Panc1 (cell line): ENCODE data around the gene LINGO3. TPM values are rescaled to one million over a fixed set of nuclear protein-coding genes. Genes with fewer than 3 reads are reported as not detected.

Experiments
- ATAC-seq: fragments of 200-7000 bp; cut with Tn5 transposase; 2 replicates; pipeline ENCODE4 v1.9.1; 2020; ENCODE audit warnings: mild to moderate bottlenecking, moderate library complexity
- BruUV-seq: library from RNA; stranded (reverse); fragments of 400-500 nt; replicated peaks from 2 replicates; lab custom pipeline; 2021; lab: Mats Ljungman, UMichigan
- CTCF ChIA-PET: fragments of 300-600 bp; sonication (Branson Sonifier 250); formaldehyde crosslinking; loops from one replicate; lab custom pipeline; 2022; ENCODE audit warnings: antibody characterized with exemption; lab: Charles Lee
- POLR2A ChIA-PET: fragments of 300-600 bp; sonication (Branson Sonifier 250); formaldehyde crosslinking; loops from one replicate; lab custom pipeline; 2022; ENCODE audit warnings: antibody characterized with exemption; lab: Charles Lee
- DNase-seq: peaks from one replicate; pipeline ENCODE4 v3.0.0-alpha.2; 2010; ENCODE audit warnings: low read depth, low spot score
- H3K27ac ChIP-seq: 2 replicates; pipeline ENCODE4 v1.5.1; 2011; ENCODE audit warnings: mild to moderate bottlenecking, low read length, inconsistent platforms
- H3K27me3 ChIP-seq: fragments of 200-500 bp; sonication (Bioruptor generic); 2 replicates; pipeline ENCODE4 v1.6.0; 2014; ENCODE audit warnings: low read length, inconsistent platforms; ENCODE audit not compliant: control insufficient read depth, insufficient read depth
- H3K36me3 ChIP-seq: fragments of 200-500 bp; sonication (Bioruptor generic); 2 replicates; pipeline ENCODE4 v1.5.1; 2014; ENCODE audit warnings: inconsistent platforms, mild to moderate bottlenecking, low read length, moderate library complexity; ENCODE audit not compliant: control insufficient read depth, insufficient read depth
- H3K4me1 ChIP-seq: 2 replicates; pipeline ENCODE4 v1.5.1; 2011; ENCODE audit warnings: inconsistent platforms, mild to moderate bottlenecking, low read length, moderate library complexity; ENCODE audit not compliant: control insufficient read depth, insufficient read depth
- H3K4me3 ChIP-seq, 2 experiments: 2 replicates each; pipeline ENCODE4 v1.5.1; 2011 to 2012; ENCODE audit warnings: low read depth in 2 of 2, low read length in 2 of 2, mild to moderate bottlenecking in 2 of 2, inconsistent platforms in 1 of 2, moderate library complexity in 1 of 2
- H3K9me3 ChIP-seq: fragments of 200-500 bp; sonication (Bioruptor generic); 2 replicates; pipeline ENCODE4 v1.5.1; 2014; ENCODE audit warnings: low read depth, mild to moderate bottlenecking, inconsistent platforms, low read length, moderate library complexity; ENCODE audit not compliant: control insufficient read depth, insufficient read depth
- CTCF ChIP-seq: fragments of 450-650 bp; IDR thresholded peaks from 2 replicates; pipeline ENCODE4 v1.5.1; 2017; ENCODE audit warnings: mild to moderate bottlenecking
- POLR2AphosphoS5 ChIP-seq: IDR thresholded peaks from 2 replicates; pipeline ENCODE4 v1.6.1; 2012; ENCODE audit warnings: mild to moderate bottlenecking, low read depth, low read length, moderate library complexity
- REST ChIP-seq, 2 experiments: IDR thresholded peaks; 2 replicates each; pipeline ENCODE4 v1.6.1; 2011 to 2012; ENCODE audit warnings: low read depth in 2 of 2, control low read depth in 1 of 2, low read length in 1 of 2, mild to moderate bottlenecking in 1 of 2, moderate library complexity in 1 of 2; ENCODE audit not compliant: insufficient read depth in 1 of 2
- SIN3A ChIP-seq: IDR thresholded peaks from 2 replicates; pipeline ENCODE4 v1.6.1; 2012; ENCODE audit warnings: low read depth, mild to moderate bottlenecking, low read length, moderate library complexity, borderline replicate concordance; ENCODE audit not compliant: insufficient read depth
- TCF7L2 ChIP-seq: IDR thresholded peaks from 2 replicates; pipeline ENCODE4 v1.6.1; 2011; ENCODE audit warnings: mild to moderate bottlenecking, low read depth, low read length, inconsistent platforms
- in situ Hi-C: cut with HindIII; loops from 2 replicates; pipeline ENCODE4 v1.10.0; 2016; ENCODE audit warnings: low sequenced_read_pairs, low pct_unique_long_range_greater_than_20kb
- intact Hi-C: fragments of 100-400 bp; cut with micrococcal nuclease; formaldehyde crosslinking; loops from one replicate; pipeline ENCODE4 v1.10.0; 2022; ENCODE audit not compliant: unreplicated experiment
- total RNA-seq: library from RNA; stranded (reverse); gene quantifications from one replicate; pipeline ENCODE4 v1.2.1, GENCODE V29; 2021; ENCODE audit not compliant: unreplicated experiment

Gene LINGO3
- total RNA-seq, 1 experiment from 2014 or later, result 0.13 TPM

- Histone ChIP-seq H3K27me3 (no peaks in the 10 kb centered on the region; the same call in 1 of the 2 replicates), H3K9me3 (no peaks in the 10 kb centered on the region), H3K4me3 (no peak overlapping the region), H3K4me1 (no peaks in the 10 kb centered on the region; the same call in 1 of the 2 replicates), H3K27ac (no peak overlapping the region), H3K36me3 (no peaks in the 10 kb centered on the region)
- ChIA-PET CTCF (no interaction called here), POLR2A (no interaction called here)
- ATAC-seq (no peak), DNase-seq (no peak)
- no TSS peak for BruUV-seq
- TF ChIP-seq POLR2AphosphoS5, result no peak
- no peak for TF ChIP-seq CTCF
- TF ChIP-seq SIN3A, result no peak
- no peak for TF ChIP-seq REST (IDR thresholded peaks at IDR 0.05; ENCODE audit: insufficient read depth in 1 of 2, low read depth in 2 of 2, low read length in 1 of 2)
- TF ChIP-seq TCF7L2, result no peak
- in situ Hi-C loops (no loop called here), intact Hi-C loops (no loop called here)
Measured at GRCh38 chr19:2355168-2356035, 47.4 kb upstream of the LINGO3 start.

GRCh38 chr19:2354670-2355069 lies 46.7 kb upstream of the LINGO3 start:
- no peaks in the 10 kb centered on the region for H3K4me1 ChIP-seq
- DNase-seq, result no peak
- no peak for ATAC-seq
- H3K36me3 ChIP-seq, result no peaks in the 10 kb centered on the region
- POLR2A ChIA-PET, result no interaction called here
- BruUV-seq, result no TSS peak
- H3K4me3 ChIP-seq, result no peak overlapping the region
- intact Hi-C loops, result no loop called here
- no peaks in the 10 kb centered on the region for H3K9me3 ChIP-seq
- in situ Hi-C loops, result no loop called here
- TF ChIP-seq POLR2AphosphoS5 (no peak), SIN3A (no peak), TCF7L2 (no peak), REST (IDR thresholded peaks at IDR 0.05; ENCODE audit: insufficient read depth in 1 of 2, low read depth in 2 of 2, low read length in 1 of 2) (no peak), CTCF (no peak)
- H3K27ac ChIP-seq, result no peak overlapping the region
- no peaks in the 10 kb centered on the region for H3K27me3 ChIP-seq
- CTCF ChIA-PET, result no interaction called here
